ENCODE measurements around the gene SCCPDH. TPM values are rescaled to one million over a fixed set of nuclear protein-coding genes. Genes with fewer than 3 reads are reported as not detected.

The SCCPDH gene
- total RNA-seq, 1 donor, result 65.2 TPM

GRCh38 chr1:246798606-246799496, 74.6 kb downstream of the SCCPDH start:
- H3K4me3 ChIP-seq (ENCODE audit: low read depth, low read length), result no peak overlapping the region
- DNase-seq (ENCODE audit: low read depth), result no peak
- no peak for TF ChIP-seq CTCF (IDR thresholded peaks at IDR 0.05; ENCODE audit: insufficient read depth, low read depth, low read length)

GRCh38 chr1:246800356-246800755, 76.1 kb downstream of the SCCPDH start:
- H3K4me3 ChIP-seq (ENCODE audit: low read depth, low read length), result no peak overlapping the region
- TF ChIP-seq CTCF (IDR thresholded peaks at IDR 0.05; ENCODE audit: insufficient read depth, low read depth, low read length), result no peak
- no peak for DNase-seq (ENCODE audit: low read depth)

- no peak for TF ChIP-seq CTCF (IDR thresholded peaks at IDR 0.05; ENCODE audit: insufficient read depth, low read depth, low read length)
- no peak overlapping the region for H3K4me3 ChIP-seq (ENCODE audit: low read depth, low read length)
- no peak for DNase-seq (ENCODE audit: low read depth)
These were observed 76.5 kb downstream of the SCCPDH start for GRCh38 chr1:246800756-246801155.

GRCh38 chr1:246801241-246802020, 77.2 kb downstream of the SCCPDH start:
- DNase-seq (ENCODE audit: low read depth), result peak; percentile 16
- TF ChIP-seq CTCF (IDR thresholded peaks at IDR 0.05; ENCODE audit: insufficient read depth, low read depth, low read length), result no peak
- H3K4me3 ChIP-seq (ENCODE audit: low read depth, low read length), result no peak overlapping the region

- H3K4me3 ChIP-seq (ENCODE audit: low read depth, low read length), result no peak overlapping the region
- no peak for TF ChIP-seq CTCF (IDR thresholded peaks at IDR 0.05; ENCODE audit: insufficient read depth, low read depth, low read length)
- no peak for DNase-seq (ENCODE audit: low read depth)
These were observed 79.2 kb downstream of the SCCPDH start for GRCh38 chr1:246803373-246803772.

GRCh38 chr1:246803883-246804282, 79.7 kb downstream of the SCCPDH start:
- no peak overlapping the region for H3K4me3 ChIP-seq (ENCODE audit: low read depth, low read length)
- DNase-seq (ENCODE audit: low read depth), result no peak
- TF ChIP-seq CTCF (IDR thresholded peaks at IDR 0.05; ENCODE audit: insufficient read depth, low read depth, low read length), result no peak
